ENCODE results near the gene IL16.

The IL16 gene

GRCh38 chr15:81257435-81257834 lies 60.8 kb downstream of the IL16 start:
- DNase-seq (ENCODE audit: low read depth): no peak

GRCh38 chr15:81258455-81258854 lies 61.8 kb downstream of the IL16 start:
- no peak for DNase-seq (ENCODE audit: low read depth)

GRCh38 chr15:81259760-81260298 lies 63.1 kb downstream of the IL16 start:
- DNase-seq (ENCODE audit: low read depth): no peak

GRCh38 chr15:81261172-81261811 lies 64.6 kb downstream of the IL16 start:
- DNase-seq (ENCODE audit: low read depth): no peak

- DNase-seq (ENCODE audit: low read depth): no peak
Observed at GRCh38 chr15:81263477-81263876, 66.8 kb downstream of the IL16 start.

GRCh38 chr15:81264072-81264857 lies 67.6 kb downstream of the IL16 start:
- DNase-seq (ENCODE audit: low read depth): no peak

GRCh38 chr15:81265256-81265943 lies 68.7 kb downstream of the IL16 start:
- DNase-seq (ENCODE audit: low read depth): no peak

- no peak for DNase-seq (ENCODE audit: low read depth)
Observed at GRCh38 chr15:81265944-81266775, 69.5 kb downstream of the IL16 start.

- no peak for DNase-seq (ENCODE audit: low read depth)
Observed at GRCh38 chr15:81268340-81268739, 71.7 kb downstream of the IL16 start.

GRCh38 chr15:81268881-81269601 lies 72.4 kb downstream of the IL16 start:
- DNase-seq (ENCODE audit: low read depth): no peak

GRCh38 chr15:81270188-81270587 lies 73.5 kb downstream of the IL16 start:
- DNase-seq (ENCODE audit: low read depth): no peak

GRCh38 chr15:81270781-81271491 lies 74.3 kb downstream of the IL16 start:
- no peak for DNase-seq (ENCODE audit: low read depth)

GRCh38 chr15:81271761-81272644 lies 75.3 kb downstream of the IL16 start:
- DNase-seq (ENCODE audit: low read depth): no peak

- no peak for DNase-seq (ENCODE audit: low read depth)
Observed at GRCh38 chr15:81273200-81273599, 76.5 kb downstream of the IL16 start.

GRCh38 chr15:81273855-81274254 lies 77.2 kb downstream of the IL16 start:
- no peak for DNase-seq (ENCODE audit: low read depth)

- DNase-seq (ENCODE audit: low read depth): no peak
Observed at GRCh38 chr15:81274255-81274654, 77.6 kb downstream of the IL16 start.

- peak; percentile 38 for DNase-seq (ENCODE audit: low read depth)
Observed at GRCh38 chr15:81274931-81275707, 78.4 kb downstream of the IL16 start.

GRCh38 chr15:81275711-81276392 lies 79.2 kb downstream of the IL16 start:
- no peak for DNase-seq (ENCODE audit: low read depth)

Measured in non-pigmented ciliary epithelial cell (primary cell).